ENCODE results near the gene PLPP4.

PLPP4 gene

DNA sequence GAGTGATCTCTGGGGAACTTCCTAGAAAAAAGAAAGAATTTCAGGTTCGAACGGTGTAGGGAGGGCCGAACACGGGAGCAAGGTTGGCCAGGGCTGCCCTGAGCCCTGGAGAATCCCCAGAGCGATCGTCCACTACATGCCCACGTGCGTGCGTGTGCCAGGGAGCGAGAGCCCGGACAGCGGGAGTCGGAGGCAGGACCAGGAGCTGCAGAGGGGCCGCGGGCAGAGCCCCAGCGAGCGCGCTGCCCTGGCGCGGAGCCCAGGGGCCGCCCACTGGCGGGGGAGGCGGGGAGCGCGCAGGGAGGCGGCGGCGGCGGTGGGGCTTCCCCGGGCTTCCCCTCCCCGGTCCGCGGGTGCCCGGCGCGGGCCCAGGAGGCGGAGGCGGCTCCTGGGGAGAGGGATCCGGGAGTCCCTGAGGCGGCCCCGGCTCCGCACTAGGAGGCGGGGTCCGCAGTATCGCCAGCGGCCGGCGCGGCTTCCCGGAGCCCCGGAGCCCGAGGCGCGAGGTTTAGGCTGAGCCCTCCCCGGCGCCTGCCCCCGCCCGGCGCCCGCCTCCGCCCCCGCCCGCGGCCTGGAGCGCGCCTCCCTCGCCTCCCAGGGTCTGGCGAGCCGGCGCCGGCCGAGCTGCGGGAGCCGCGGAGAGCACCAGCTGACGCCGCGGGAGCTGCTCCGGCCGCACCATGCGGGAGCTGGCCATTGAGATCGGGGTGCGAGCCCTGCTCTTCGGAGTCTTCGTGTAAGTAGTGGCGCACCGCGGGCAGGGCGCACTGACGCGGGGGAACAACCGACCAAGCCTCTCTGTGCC lies at the start of gene PLPP4:
Gene PLPP4, plus strand, starts transcription at position 602 of the 805 bp plus-strand sequence. Its CDS starts 79 bp downstream, at position 681.
- no peak for DNase-seq (ENCODE audit: low read depth)

GRCh38 chr10:120409816-120410215 lies 47.2 kb upstream of the PLPP4 start:
- DNase-seq (ENCODE audit: low read depth), result no peak

DNA sequence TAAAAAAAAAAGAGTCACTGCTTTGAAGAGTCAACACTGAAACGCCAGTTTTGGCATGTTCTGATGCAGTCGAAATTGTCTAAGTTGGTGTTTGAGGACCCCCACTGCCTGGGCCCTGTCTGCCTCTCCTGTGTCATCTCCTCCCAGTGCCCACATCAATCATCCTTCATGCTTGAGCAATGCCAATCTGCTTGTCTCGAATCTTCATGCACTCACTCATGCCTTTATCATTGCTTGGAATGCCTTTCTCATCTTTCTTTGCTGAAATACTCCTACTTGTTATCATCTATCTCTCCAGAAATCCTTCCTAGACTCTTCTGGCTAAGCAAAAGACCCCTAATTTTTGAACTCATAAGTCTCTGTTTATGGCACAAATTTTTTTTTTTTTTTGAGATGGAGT lies 42.1 kb upstream of the PLPP4 start:
- no peak for DNase-seq (ENCODE audit: low read depth)

GRCh38 chr10:120415709-120416330 lies 41.2 kb upstream of the PLPP4 start:
- DNase-seq (ENCODE audit: low read depth), result no peak

DNA sequence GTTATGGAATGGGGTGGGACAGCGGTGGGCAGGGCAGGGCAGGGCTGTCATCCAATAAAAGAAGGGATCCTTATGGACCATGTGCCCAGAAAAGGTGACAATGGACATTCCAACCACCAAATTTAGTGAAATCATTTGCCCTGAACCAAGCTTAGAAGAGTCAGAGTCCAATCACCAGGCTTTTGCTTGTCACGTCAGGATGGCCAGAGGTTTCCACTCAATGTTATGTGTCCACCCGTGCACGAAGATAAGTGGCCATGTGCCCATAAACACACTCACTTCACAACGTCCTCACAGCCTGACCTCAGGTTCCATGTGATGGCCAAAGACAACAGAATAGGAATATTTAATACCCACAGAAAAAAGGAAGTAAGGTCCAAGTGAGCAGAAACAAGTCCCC lies 36.6 kb upstream of the PLPP4 start:
- DNase-seq (ENCODE audit: low read depth), result no peak

DNA sequence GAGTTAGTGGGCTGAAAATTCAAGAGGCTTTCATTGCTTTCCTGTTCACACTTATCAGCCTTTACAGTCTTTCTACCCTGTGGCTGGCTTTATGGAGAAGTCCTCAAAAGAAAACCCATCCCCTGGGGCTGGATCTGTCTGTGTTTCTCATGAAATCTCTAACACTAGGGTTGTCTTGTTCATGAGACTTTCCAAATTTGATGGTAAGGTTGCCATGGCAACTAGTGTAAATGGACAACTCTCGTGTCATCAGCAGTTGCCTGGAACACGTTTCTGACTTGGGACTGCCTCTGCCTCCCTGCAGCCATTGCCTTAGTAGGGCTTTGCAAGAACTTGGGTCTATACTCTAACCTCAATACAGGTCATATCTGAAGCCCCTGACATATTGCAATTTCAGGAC lies 35.8 kb upstream of the PLPP4 start:
- DNase-seq (ENCODE audit: low read depth), result no peak

DNA sequence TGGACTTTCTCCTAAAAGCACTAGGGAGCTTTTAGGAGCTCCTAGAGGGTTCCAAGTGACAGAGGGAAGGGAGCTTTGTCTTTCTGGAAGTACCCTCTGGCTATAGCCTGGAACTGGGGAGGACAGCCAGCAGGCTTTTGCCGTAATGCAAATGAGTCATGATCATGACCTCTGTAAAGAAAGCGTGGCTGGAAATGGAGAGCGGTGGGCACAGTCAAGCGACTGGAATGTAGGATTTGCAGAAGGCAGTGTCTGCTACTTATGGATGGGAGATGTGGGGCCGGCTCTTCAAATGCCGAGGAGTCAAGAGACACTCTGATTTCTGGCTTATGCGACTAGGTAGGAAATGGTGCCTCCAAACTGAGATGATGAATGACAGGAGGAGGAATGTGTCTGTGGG lies 34.6 kb upstream of the PLPP4 start:
- no peak for DNase-seq (ENCODE audit: low read depth)

DNA sequence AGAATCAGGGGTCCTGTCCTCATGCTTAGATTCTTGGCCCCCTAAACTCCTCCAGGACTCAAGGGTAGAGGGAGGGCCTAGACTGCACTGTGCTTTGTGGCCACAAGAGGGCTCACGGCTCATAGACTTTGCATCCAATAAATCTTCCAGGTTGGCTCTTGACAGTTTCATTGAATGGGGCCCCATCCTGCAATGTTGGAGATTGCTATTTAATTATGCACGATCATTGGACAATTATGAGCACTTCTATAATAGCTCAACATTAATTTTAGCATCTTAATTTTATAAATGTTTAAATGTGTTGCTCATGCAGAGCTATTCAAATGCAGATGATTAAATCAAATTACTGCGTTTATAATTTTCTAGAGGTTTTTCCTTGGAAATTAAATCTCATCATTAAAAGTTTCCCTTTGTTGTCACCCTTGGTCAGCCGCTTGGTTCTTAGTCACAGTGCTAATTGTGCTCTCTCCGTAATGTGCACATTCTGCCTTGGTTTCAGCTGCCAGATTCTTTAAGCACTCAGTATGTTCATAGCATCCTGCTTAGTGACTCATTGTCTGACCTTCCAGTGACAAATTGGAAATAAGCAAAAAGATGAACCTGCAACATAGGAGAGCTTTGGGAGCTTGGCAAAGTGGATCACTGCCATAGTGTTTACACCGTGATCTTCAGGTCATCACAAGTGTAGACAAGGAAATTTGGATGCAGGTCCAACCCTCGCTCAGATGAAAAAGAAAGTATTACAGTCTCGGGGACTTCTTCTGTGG lies 33.4 kb upstream of the PLPP4 start:
- no peak for DNase-seq (ENCODE audit: low read depth)

- DNase-seq (ENCODE audit: low read depth), result no peak
These were observed 32.9 kb upstream of the PLPP4 start for GRCh38 chr10:120424198-120424464.

DNA sequence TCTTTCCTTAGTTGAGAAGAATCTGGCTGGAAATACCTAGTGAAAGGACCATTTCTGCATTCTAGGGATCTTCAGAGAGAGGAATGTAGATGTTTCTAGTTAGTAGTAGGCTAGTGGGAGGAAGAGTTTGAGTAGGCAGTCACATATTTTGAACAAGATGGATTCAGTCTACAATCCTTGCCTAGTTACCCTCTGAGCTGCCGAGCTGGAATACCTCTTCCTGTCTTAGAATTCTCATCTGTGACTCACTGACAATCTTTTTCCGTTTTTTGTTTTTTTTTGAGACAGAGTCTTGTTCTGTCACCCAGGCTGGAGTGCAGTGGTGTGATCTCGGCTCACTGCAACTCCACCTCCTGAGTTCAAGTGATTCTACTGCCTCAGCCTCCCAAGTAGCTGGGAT lies 30.7 kb upstream of the PLPP4 start:
- DNase-seq (ENCODE audit: low read depth), result no peak

DNA sequence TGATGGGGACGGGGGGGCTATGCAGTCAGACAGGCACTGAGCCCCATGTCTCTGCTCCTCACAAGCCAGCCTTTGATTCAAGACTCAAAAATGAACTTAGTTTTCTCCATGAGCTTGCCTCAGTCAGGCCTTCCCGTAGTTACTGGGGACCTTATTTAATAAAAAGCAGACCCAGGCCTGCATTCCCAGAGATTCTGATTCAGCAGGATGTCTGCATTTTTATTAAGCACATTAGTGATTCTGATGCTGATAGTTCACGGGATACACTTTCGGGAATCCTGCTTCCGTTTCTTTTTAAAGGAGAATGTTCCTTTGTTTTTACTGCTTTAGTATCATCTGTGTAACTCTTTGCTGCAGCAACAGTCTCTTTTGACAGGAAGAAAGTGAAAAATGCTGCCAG lies 28.3 kb upstream of the PLPP4 start:
- DNase-seq (ENCODE audit: low read depth), result no peak

GRCh38 chr10:120429395-120429794 lies 27.6 kb upstream of the PLPP4 start:
- no peak for DNase-seq (ENCODE audit: low read depth)

DNA sequence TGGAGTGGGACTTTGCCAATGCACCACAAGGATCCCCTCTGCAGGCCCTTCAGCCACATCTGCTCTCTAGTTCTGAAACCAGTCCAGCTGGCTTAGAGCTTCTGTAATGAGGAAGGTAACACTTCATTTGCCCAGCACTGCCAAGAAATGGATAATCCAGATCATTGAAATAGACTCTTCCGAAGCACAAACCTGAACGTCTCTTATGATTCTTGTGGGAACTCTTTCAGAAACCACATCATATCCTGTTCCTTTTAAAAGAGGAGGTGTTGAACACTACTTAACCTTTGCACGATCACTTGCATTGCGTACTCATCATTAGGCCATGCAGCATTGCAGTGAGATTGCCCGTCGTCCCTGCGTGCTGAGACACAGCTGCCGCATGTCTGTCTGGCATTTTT lies 25.8 kb upstream of the PLPP4 start:
- DNase-seq (ENCODE audit: low read depth), result no peak

- DNase-seq (ENCODE audit: low read depth), result no peak
These were observed 24.8 kb upstream of the PLPP4 start for GRCh38 chr10:120432209-120432608.

DNA sequence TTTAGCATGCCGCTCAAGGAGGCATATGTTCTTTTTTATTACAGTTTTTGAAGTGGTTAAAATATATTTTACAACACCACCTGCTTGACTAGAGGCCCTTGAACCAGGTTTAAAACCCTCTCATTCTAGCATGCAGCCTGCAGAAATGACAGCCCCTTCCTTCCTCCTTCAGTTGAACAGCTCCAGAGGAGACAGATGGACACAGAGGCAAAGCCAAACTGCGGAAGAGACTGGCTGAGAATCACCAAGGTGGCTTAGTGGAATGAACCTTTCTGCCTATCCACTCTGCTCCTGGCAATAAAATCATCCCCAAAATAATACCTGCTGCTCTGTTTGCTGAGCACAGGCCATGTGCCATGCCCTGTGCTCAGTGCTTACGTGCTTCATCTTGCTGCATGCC lies 23.9 kb upstream of the PLPP4 start:
- no peak for DNase-seq (ENCODE audit: low read depth)

DNA sequence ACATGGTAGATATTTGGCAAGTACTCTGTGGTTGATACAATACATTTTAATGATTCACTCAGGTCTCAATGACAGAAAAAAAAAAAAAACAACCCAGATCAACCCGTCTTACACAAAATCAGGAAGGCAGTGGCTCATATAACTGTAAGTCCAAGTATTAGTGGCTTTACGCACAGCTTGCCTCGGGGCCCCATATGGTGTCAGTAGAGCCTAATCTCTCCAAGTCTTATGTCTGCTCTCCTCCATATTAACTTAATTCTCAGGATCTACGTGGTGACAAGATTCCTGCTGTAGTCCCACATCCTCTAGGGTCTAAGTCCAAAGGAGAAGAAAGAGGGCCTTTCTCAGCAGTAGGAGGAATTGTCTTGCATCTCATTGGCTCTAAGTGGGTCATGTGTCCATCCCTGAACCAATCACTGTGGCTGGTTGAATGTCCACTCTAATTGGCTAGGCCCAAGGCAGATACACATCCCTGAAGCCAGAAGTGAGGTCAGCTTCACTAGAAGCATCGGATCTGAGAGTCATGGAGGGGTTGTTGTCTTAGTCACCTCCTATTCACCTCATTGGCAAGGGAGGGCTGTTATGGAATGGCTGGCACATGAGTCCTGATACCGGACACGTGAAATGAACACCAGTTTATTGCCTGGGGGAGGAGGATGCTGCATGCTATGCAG lies 20.5 kb upstream of the PLPP4 start:
- no peak for DNase-seq (ENCODE audit: low read depth)

- DNase-seq (ENCODE audit: low read depth), result no peak
These were observed 19.5 kb upstream of the PLPP4 start for GRCh38 chr10:120437541-120437940.

- no peak for DNase-seq (ENCODE audit: low read depth)
These were observed 5.1 kb upstream of the PLPP4 start for GRCh38 chr10:120451968-120452367.

DNA sequence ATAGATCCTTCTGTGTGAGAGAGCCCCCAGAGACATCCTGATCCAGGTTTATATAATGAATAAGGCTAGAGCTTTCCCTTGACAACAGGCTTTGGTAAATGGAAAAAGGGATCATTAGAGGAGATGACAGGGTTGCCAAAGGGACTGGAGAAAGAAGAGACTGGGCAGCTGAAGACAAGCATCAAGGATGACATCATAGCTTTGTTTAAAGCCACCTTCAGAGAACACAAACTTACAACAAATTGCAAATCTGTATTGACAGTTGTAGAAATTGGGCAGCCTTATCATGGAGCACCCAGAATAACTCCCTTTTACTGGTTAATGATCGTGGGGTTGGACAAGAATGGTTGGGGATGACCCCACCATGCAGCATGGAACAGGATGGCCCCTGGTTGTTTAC lies 3.7 kb upstream of the PLPP4 start:
- DNase-seq (ENCODE audit: low read depth), result no peak

- DNase-seq (ENCODE audit: low read depth), result no peak
These were observed 3.1 kb upstream of the PLPP4 start for GRCh38 chr10:120453886-120454285.

DNA sequence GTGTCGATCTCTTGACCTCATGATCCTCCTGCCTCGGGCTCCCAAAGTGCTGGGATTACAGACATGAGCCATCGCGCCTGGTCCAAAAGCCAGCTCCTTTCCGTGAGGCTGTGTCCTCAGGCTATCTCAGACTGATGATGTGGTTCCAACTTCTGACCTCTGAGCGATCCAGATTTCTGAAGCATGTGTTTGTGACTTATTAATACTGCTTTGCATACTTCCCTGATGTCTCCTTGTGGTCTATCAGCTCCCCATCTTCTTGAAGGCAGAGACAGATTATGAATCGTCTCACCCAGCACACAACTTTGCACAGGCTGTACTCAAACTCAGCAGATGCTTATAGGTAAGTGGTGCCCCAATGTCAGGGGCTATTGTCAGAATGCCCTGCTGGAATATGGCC lies 2.0 kb upstream of the PLPP4 start:
- DNase-seq (ENCODE audit: low read depth), result no peak

- DNase-seq (ENCODE audit: low read depth), result no peak
These were observed 1.4 kb upstream of the PLPP4 start for GRCh38 chr10:120455606-120456005.

GRCh38 chr10:120456143-120456625 lies 843 bp upstream of the PLPP4 start:
- DNase-seq (ENCODE audit: low read depth), result no peak

Measured in stimulated activated CD8-positive, alpha-beta memory T cell treated with anti-CD3 and anti-CD28 coated beads, Interleukin-15, amount 100 ng/mL, for 24 hours (primary cell).